Keratinocyte (primary cell): ENCODE measurements around the gene PUS3. TPM values are rescaled to one million over a fixed set of nuclear protein-coding genes. Genes with fewer than 3 reads are reported as not detected.

Source experiments
- DNase-seq: peaks from one replicate; pipeline ENCODE4 v3.0.0-alpha.2; 2011; ENCODE audit warnings: low read depth, missing footprints, low spot score
- FAIRE-seq: peaks from 2 replicates; lab custom pipeline; 2011; peaks lifted over from hg19 to GRCh38; lab: Jason Lieb, UNC
- H2AFZ ChIP-seq: 2 replicates; pipeline ENCODE4 v1.6.0; 2012; ENCODE audit warnings: low read length, control low read depth, inconsistent platforms; ENCODE audit not compliant: control insufficient read depth
- H3K27ac ChIP-seq: 2 replicates; pipeline ENCODE4 v1.5.1; 2011; ENCODE audit warnings: low read length; ENCODE audit not compliant: control insufficient read depth, insufficient read depth
- H3K27me3 ChIP-seq: 3 replicates; pipeline ENCODE4 v1.6.0; 2011; ENCODE audit warnings: low read length; ENCODE audit not compliant: control insufficient read depth, insufficient read depth; ENCODE audit errors: extremely low read depth
- H3K36me3 ChIP-seq, 2 experiments: 2 replicates in 1 of 2; 3 replicates in 1 of 2; pipeline ENCODE4 v1.5.1; 2011; ENCODE audit warnings: low read length in 2 of 2, mild to moderate bottlenecking in 1 of 2; ENCODE audit not compliant: control insufficient read depth in 2 of 2, insufficient read depth in 2 of 2; ENCODE audit errors: extremely low read depth in 1 of 2
- H3K4me1 ChIP-seq: 3 replicates; pipeline ENCODE4 v1.5.1; 2011; ENCODE audit warnings: low read length; ENCODE audit not compliant: control insufficient read depth, insufficient read depth; ENCODE audit errors: extremely low read depth
- H3K4me2 ChIP-seq: 3 replicates; pipeline ENCODE4 v1.6.0; 2011; ENCODE audit warnings: low read depth, low read length; ENCODE audit not compliant: control insufficient read depth, insufficient read depth; ENCODE audit errors: extremely low read depth
- H3K4me3 ChIP-seq, 3 experiments: fragments of 200-600 bp in 1 of 3; sonication (generic) in 1 of 3; 2 replicates in 2 of 3; 3 replicates in 1 of 3; pipeline ENCODE4 v1.5.1; 2011 to 2016; ENCODE audit warnings: low read length in 3 of 3, mild to moderate bottlenecking in 3 of 3, control low read depth in 2 of 3, inconsistent platforms in 1 of 3, low read depth in 1 of 3, mixed read lengths in 1 of 3, mixed run types in 1 of 3, moderate library complexity in 1 of 3; ENCODE audit not compliant: control insufficient read depth in 2 of 3, insufficient read depth in 2 of 3; ENCODE audit errors: extremely low read depth in 1 of 3
- H3K79me2 ChIP-seq: 2 replicates; pipeline ENCODE4 v1.6.0; 2012; ENCODE audit warnings: low read length; ENCODE audit not compliant: control insufficient read depth, insufficient read depth
- H3K9ac ChIP-seq: 3 replicates; pipeline ENCODE4 v1.6.0; 2011; ENCODE audit warnings: low read length; ENCODE audit not compliant: control insufficient read depth, insufficient read depth; ENCODE audit errors: extremely low read depth
- H3K9me1 ChIP-seq: 3 replicates; pipeline ENCODE4 v1.6.0; 2011; ENCODE audit warnings: low read length; ENCODE audit not compliant: control insufficient read depth, insufficient read depth; ENCODE audit errors: extremely low read depth
- H3K9me3 ChIP-seq: 2 replicates; pipeline ENCODE4 v1.5.1; 2012; ENCODE audit warnings: low read depth, low read length; ENCODE audit not compliant: control insufficient read depth
- H4K20me1 ChIP-seq: 3 replicates; pipeline ENCODE4 v1.6.0; 2011; ENCODE audit warnings: low read length; ENCODE audit not compliant: control insufficient read depth, insufficient read depth; ENCODE audit errors: extremely low read depth
- EZH2 ChIP-seq: IDR thresholded peaks from one replicate; pipeline ENCODE4 v1.6.1; 2012; ENCODE audit warnings: inconsistent platforms, mild to moderate bottlenecking, low read length, moderate library complexity
- dilution Hi-C: fragments of 300-500 bp; cut with MboI; formaldehyde crosslinking; loops from one replicate; pipeline ENCODE4 v1.7.0; 2020; ENCODE audit warnings: low sequenced_read_pairs; ENCODE audit not compliant: extremely low pct_ligation_motif_present
- polyA plus RNA-seq, 5 experiments: library from polyadenylated mRNA; depleted of rRNA in 3 of 5; stranded (reverse) in 3 of 5; stranded (forward) in 1 of 5; unstranded in 1 of 5; fragments of >200 nt; gene quantifications; 1 replicate in 1 of 5; 2 replicates in 3 of 5; 3 replicates in 1 of 5; pipeline versions ENCODE4 v1.2.1 to v1.2.3, GENCODE V29; 2011 to 2012; ENCODE audit warnings: missing spikeins in 2 of 5, low read depth in 1 of 5, low replicate concordance in 1 of 5
- TF ChIP-seq, protein P1 (sequence below), 3 experiments: IDR thresholded peaks in 1 of 3; conservative IDR thresholded peaks in 1 of 3; optimal IDR thresholded peaks in 1 of 3; 2 replicates in 2 of 3; 3 replicates in 1 of 3; pipeline versions ENCODE3 to v1.5.1; 2011; ENCODE audit warnings: low read length in 3 of 3, mild to moderate bottlenecking in 3 of 3, moderate library complexity in 2 of 3, control low read depth in 1 of 3, inconsistent platforms in 1 of 3; ENCODE audit not compliant: insufficient read depth in 2 of 3; ENCODE audit errors: extremely low read depth in 1 of 3

PUS3 gene
- polyA plus RNA-seq, 1 donor (not counting 4 experiments of a cell fraction or from before 2014, with no cell fraction given) = 11.8 TPM

DNA sequence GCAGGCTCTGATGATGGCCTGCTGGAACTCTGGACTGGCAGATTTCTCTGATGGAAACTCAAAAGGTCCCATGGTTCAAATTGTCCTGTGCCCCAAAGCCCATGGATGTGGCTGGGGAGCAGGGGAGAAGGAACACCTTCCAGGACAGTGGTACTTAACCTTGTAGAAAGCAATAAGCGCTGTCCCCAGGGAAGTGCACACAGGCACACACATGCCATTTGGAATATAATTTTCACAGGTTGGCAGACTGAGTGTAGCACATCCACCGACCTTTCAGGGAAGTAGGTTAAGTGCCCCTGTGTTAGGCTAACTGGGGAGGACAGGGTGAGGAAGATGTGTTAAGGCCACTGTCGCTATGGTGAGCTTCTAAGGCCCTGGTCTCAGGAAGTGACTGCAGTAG lies 19.1 kb upstream of the PUS3 start:
- Histone ChIP-seq H3K79me2 (no peaks in the 10 kb centered on the region), H3K9me3 (no peaks in the 10 kb centered on the region), H2AFZ (no peak overlapping the region), H4K20me1 (no peaks in the 10 kb centered on the region), H3K27me3 (no peaks in the 10 kb centered on the region), H3K27ac (no peak overlapping the region), H3K4me3 (no peak overlapping the region), H3K9me1 (no peaks in the 10 kb centered on the region), H3K36me3 (no peaks in the 10 kb centered on the region), H3K4me1 (no peaks in the 10 kb centered on the region), H3K4me2 (no peak overlapping the region), H3K9ac (no peak overlapping the region)
- dilution Hi-C loops = no loop called here
- DNase-seq (no peak), FAIRE-seq (no peak)
- no peak for TF ChIP-seq EZH2
- TF ChIP-seq, protein P1, sequence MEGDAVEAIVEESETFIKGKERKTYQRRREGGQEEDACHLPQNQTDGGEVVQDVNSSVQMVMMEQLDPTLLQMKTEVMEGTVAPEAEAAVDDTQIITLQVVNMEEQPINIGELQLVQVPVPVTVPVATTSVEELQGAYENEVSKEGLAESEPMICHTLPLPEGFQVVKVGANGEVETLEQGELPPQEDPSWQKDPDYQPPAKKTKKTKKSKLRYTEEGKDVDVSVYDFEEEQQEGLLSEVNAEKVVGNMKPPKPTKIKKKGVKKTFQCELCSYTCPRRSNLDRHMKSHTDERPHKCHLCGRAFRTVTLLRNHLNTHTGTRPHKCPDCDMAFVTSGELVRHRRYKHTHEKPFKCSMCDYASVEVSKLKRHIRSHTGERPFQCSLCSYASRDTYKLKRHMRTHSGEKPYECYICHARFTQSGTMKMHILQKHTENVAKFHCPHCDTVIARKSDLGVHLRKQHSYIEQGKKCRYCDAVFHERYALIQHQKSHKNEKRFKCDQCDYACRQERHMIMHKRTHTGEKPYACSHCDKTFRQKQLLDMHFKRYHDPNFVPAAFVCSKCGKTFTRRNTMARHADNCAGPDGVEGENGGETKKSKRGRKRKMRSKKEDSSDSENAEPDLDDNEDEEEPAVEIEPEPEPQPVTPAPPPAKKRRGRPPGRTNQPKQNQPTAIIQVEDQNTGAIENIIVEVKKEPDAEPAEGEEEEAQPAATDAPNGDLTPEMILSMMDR (optimal IDR thresholded peaks at IDR 0.05 in 1 of 3, IDR thresholded peaks at IDR 0.05 in 1 of 3, conservative IDR thresholded peaks at IDR 0.05 in 1 of 3; ENCODE audit: extremely low read depth in 1 of 3, insufficient read depth in 2 of 3, low read length in 3 of 3) = no peak

DNA sequence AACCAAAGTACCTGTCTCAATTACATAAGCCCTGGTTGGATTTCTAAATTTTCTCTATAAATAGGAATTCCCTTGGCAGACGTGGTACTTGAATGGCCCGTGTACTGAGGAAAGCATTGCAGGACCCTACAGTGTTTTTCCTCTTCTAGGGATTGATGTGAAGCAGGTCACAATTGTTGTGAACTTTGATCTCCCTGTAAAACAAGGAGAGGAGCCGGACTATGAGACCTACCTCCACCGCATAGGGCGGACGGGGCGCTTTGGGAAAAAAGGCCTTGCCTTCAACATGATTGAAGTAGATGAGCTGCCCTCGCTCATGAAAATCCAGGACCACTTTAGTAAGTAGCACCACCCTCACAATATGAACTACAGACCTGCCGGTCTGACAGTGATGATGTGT lies 18.0 kb upstream of the PUS3 start:
- no peak overlapping the region for H2AFZ ChIP-seq
- FAIRE-seq = no peak
- dilution Hi-C loops = no loop called here

More for the DNA sequence above, 18.0 kb upstream of the PUS3 start:
- H3K36me3 ChIP-seq = no peaks in the 10 kb centered on the region
- H3K4me2 ChIP-seq = no peak overlapping the region
- H3K4me3 ChIP-seq = no peak overlapping the region
- H3K27me3 ChIP-seq = no peaks in the 10 kb centered on the region
- TF ChIP-seq, protein P1 (optimal IDR thresholded peaks at IDR 0.05 in 1 of 3, IDR thresholded peaks at IDR 0.05 in 1 of 3, conservative IDR thresholded peaks at IDR 0.05 in 1 of 3; ENCODE audit: extremely low read depth in 1 of 3, insufficient read depth in 2 of 3, low read length in 3 of 3) = no peak
- no peak for TF ChIP-seq EZH2
- H3K27ac ChIP-seq = no peak overlapping the region
- H3K9ac ChIP-seq = no peak overlapping the region
- no peaks in the 10 kb centered on the region for H3K4me1 ChIP-seq
- no peaks in the 10 kb centered on the region for H3K9me1 ChIP-seq
- no peaks in the 10 kb centered on the region for H3K79me2 ChIP-seq
- no peak for DNase-seq
- H4K20me1 ChIP-seq = no peaks in the 10 kb centered on the region
- H3K9me3 ChIP-seq = no peaks in the 10 kb centered on the region
